Cardiac septum (tissue), 1 donor: Measurements from ENCODE around the gene ACOXL. TPM values are rescaled to one million over a fixed set of nuclear protein-coding genes. Genes with fewer than 3 reads are reported as not detected.
"Not testable (repeated sequence)": the region's sequence is repeated elsewhere in the genome, so short reads cannot be mapped to it uniquely, and the experiment has no call there.

ENCODE experiments used
- DNase-seq: peaks from one replicate; pipeline ENCODE4 v3.0.0-alpha.2; 2020; ENCODE audit warnings: low spot score
- intact Hi-C: fragments of 100-400 bp; cut with DNase I; formaldehyde crosslinking; loops from one replicate; pipeline ENCODE4 v1.14.0; 2022
- total RNA-seq: library from RNA; stranded (reverse); fragmentation: NEBNext Ultra II Directional; extraction: Animal tissue kit (Norgen Biotek cat#: 25700); gene quantifications from one replicate; pipeline ENCODE4 v1.2.1, GENCODE V29; 2021
- donor health status: DM: no; HTN: no; CAD: no.

Gene ACOXL
- total RNA-seq, 1 donor from 2014 or later: not detected

DNA sequence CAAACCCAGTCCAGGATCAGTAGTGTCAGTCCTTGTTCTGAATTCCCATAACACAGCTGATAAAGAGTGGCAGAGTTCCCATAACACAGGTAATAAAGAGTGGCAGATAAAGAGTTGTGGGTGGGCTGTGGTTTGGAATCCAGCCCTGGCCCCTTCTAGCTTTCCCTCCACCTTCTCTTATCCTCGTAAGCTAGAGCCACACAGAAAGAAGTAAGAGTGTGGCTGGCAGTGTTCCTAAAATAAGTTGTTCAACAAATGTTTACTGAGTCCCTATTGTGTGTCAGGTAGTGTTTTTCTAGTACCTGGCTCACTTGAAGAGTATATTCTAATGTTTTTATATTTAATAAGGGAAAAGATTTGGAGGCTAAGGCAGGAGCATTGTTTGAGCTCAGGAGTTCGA is 323.4 kb downstream of the ACOXL start:
- intact Hi-C loops: no loop called here
- DNase-seq: no peak

DNA sequence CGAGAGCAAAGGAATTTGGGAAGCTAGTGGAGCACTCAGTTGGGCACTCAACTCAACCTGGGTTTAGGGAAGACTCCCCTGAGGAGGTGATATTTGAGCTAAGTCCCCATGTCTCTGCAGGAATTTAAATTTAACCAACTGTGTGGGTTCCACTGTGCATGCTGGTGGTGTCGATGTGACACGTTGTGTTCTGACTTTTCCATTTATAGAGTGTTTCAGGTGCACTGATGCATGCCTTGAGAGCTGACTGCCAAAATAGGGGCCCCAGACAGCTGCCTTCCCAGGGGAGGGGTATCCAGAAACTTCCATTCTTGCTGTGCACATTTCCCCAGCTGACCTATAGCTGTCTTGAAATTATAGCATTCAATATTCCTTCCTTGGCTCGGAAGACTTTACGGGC is 324.7 kb downstream of the ACOXL start:
- no peak for DNase-seq
- intact Hi-C loops: no loop called here

DNA sequence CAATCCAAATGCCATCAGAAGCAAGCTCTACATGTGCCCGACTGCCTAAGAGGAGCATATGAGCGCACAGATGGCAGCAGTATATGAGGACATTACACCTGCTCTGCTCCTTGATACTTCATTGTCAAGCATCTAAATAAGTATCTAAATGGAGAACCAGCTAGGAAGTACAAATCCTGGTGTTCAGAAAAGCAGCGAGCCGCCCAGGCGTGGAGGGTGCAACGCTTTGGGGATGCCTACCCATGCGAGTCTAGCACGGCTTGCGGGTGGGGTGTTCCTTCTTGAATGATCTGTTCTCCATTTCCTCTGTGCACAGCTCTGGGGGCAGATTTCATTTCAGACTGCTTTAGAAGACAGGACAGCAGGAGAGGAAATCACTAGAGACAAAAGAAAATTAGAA is 325.3 kb downstream of the ACOXL start:
- no peak for DNase-seq
- intact Hi-C loops: no loop called here

DNA sequence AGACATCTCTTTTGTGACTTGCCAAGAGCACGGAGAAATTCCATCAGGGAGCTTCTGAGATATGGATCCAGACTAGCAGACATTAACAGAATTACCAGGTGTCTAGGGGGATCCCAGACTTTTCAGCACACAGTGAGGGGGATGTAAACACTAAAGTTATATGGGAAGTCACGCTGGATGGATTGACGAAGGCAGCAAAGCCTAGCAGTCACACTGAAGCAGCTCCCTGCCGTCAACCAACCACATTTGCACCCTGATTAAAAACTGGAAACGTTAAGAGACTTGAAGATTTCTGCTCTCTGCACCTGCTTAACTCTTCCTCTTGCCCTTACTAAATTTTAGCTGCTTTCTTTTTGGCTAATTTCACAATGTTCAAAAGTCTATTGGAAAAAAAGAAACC is 325.9 kb downstream of the ACOXL start:
- intact Hi-C loops: no loop called here
- DNase-seq: no peak

DNA sequence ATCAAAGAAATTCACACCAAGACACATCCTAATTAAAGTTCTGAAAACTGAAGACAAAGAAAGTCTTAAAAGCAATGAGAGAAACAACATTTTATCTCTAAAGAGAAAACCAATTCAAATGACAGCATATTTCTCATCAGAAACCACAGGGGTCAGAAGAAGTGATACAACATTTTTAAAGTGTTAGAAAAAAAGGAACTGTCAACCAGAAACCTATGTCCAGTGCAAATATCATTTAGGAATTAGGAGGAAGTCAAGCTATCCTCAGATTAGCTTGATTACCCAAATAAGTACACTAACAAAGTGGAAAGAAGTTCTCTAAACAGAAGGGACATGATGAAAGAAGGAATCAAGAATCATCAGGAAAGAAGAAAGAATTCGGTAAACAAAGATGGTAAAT is 328.8 kb downstream of the ACOXL start:
- DNase-seq: no peak
- intact Hi-C loops: no loop called here

DNA sequence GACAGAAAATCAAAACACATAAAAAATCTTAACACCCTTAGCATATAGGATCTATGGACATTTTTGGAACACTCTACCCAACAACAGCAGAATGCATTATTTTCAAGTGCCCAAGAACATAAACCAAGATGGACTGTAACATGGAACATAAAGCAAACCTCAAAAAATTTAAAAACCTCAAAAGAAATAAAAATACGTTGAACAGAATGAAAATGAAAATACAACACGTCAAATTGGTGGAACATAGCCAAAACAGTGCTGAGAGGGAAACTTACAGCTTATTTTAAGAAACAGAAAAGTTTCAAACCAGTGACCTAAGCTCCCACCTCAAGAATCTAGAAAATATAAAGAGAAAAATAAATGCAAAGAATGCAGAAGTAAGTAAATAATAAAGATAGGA is 330.0 kb downstream of the ACOXL start:
- intact Hi-C loops: no loop called here
- DNase-seq: no peak

DNA sequence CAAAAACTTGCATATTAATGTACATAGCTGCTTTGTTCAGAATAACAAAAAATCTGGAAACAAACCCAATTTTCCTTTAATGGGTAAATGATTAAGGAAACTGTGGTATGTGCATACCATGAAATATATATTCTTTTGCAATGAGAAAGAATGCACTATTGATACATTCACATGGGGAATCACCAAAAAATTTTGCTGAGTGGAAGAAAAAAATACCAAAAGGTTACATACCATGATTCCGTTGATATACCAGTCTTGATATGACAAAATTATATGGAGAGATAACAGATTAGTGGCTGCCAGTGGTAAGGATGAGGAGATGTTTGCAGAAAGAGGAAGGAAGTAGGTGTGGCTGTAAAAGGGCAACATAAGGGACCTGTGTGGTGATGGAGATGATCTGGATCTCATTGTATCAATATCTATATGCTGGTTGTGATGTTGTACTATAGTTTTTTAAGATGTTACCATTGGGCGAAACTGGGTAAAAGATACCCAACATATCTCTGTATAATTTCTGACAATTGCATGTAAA is 333.8 kb downstream of the ACOXL start:
- intact Hi-C loops: no loop called here
- DNase-seq: no peak

DNA sequence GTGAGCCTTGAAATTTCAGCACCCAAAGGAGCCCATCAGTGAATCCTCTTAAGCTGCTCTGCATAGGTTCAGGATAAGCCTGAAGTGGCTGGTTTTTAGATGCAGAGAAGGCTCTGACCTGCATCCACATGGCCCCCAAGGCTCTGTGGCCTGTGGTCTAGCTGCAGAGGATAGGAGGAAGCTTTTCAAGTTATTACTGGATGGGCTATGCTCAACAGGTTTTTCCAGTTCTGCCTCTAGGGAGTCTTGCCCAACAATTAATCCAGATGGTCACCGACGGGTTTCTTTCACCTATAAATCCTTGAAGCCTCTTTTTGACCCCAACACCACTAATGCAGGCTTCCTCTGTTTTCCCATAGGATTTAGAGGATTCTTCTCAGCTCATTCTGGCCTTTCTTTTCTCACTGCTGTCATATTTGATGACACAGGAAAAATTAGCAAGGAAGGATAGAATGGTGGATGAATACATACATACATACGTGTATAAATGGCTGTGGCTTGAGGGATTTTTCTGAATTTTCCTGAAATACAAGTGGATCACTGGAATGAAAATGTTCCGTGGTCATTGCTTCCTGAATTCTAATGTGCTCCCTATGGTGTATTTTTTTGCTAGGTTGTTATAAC is 336.2 kb downstream of the ACOXL start:
- intact Hi-C loops: no loop called here

DNA sequence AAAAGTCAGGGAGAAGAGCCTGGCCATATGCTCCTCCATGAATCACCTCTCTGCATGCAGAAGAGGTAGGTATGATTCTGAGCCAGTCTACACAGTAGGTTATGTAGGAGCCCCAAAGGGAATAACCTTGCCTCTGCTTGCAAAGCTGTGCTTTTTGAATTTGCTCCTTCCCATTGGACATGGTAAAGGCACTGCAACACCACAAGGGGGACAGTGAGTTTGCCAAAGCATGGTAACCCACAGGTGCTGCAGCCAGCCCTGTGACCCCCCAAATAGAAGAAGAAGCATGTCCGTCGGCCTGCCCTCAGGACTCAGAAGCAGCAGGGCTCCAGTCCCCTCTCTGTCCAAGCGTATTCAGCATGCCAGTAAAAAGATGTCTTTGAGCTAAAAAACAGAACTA is 337.3 kb downstream of the ACOXL start:
- no peak for DNase-seq
- intact Hi-C loops: no loop called here

More for the DNA sequence above, 336.2 kb downstream of the ACOXL start:
- DNase-seq: no peak

DNA sequence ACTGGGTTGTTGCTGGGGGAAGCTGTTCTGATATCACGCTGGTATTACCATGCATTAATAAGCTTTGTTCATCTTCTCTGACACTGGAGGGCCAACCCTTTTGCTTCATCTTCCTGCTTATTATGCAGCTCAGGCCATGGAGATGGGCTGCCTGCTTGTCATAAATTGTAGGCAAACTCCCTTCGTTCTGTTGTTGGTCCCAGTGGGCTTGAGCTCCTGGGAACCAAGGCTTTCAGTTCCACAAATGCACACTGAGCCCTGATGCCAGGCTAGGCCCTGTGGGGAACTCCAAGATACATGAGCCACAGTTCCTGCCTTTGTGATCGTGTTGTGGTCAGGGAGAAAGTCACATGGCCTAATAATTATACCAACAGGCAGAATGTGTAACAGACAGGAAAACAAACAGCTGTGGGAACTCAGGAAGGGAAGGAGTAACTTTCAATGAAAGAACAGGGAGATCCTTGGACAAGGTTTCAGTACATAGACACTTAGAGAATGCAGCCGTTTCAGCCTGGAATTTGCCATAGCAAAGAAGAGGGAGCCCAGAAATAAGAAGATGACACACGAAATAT is 339.3 kb downstream of the ACOXL start:
- intact Hi-C loops: no loop called here
- no peak for DNase-seq

DNA sequence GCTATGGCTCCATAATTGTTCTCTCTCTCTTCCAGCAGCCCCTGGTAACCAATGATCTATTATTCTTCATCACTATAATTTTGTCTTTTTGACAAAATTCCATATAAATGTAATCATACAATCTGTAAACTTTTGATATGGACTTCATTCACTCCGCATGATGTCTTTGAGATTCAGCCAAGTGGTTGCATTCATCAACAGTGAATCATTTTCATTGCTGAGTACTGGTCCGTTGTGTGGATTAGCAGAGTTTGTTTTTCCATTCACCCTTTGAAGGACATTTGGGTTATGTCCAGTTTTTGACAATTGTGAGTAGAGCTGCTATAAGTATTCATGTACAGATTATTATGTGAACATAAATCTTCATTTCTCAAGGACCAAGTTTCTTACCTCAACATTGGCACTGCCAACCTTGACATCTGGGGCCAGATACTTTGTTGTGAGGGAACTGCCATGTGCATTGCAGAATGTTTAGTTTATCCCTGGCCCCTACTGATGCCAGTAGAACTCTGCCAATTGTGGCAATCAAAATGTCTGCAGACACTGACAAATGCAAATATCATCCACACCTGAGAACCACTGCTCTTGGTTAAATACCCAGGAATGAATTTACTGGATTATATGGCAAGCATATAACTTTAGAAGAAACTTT is 340.0 kb downstream of the ACOXL start:
- no peak for DNase-seq
- intact Hi-C loops: no loop called here

DNA sequence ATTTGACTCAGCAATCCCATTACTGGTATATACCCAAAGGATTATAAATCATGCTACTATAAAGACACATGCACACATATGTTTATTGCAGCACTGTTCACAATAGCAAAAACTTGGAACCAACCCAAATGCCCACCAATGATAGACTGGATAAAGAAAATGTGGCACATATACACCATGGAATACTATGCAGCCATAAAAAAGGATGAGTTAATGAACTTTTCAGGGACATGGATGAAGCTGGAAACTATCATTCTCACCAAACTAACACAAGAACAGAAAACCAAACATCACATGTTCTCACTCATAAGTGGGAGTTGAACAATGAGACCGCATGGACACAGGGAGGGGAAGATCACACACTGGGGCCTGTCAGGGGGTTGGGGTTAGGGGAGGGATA is 350.3 kb downstream of the ACOXL start:
- intact Hi-C loops: not testable (repeated sequence)

DNA sequence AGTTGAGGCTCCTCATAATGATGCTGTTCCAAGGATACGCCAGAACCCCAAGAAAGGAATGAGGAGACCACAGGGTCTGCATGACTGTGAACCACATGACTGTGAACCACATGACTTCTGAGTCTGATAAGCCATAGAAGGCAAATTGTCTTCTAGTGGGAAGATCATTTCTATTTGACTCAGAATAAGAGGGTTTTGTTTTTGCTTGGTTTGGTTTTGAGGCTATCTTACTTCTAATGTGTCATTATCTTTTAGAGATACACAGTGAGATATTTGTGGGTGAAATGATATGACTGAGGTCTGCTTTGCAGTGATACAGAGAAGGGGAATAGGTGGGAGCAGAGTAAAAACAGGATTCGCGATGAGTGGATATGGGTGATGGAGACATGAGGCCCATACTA is 359.4 kb downstream of the ACOXL start:
- intact Hi-C loops: no loop called here
- no peak for DNase-seq

More for the DNA sequence above, 350.3 kb downstream of the ACOXL start:
- DNase-seq: not testable (repeated sequence)

DNA sequence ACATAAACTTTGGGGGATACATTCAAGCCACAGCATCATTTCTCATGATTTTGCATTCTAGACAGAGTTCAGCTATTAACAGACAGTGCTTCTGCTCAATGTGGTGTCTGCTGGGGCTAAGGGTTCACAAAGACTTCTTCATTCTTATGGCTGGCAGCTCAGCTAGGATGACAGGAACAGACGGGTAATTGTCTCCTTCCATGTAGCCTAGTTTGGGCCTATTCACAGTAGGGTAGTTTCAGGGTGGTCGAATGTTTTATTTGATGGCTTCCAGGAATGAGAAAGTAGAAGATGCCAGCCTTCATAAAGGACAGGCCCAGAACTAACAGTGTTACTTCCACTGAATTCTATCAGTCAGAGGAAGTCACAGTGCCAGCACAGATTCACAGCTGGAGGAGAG is 362.3 kb downstream of the ACOXL start:
- no peak for DNase-seq
- intact Hi-C loops: no loop called here

DNA sequence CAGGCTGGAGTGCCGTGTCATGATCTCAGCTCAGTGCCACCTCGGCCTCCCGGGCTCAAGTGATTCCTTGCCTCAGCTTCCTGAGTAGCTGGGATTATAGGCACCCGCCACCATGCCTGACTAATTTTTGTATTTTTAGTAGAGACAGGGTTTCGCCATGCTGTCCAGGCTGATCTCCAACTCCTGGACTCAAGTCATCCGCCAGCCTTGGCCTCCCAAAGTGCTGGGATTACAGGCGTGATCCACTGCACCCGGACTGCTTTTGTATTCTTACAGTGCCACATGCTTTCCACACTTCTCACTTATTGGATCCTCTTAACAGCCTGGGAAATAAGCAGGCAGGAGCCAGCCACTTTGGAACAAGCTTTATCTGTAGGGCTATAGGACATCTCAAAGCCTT is 363.1 kb downstream of the ACOXL start:
- no peak for DNase-seq
- intact Hi-C loops: no loop called here

DNA sequence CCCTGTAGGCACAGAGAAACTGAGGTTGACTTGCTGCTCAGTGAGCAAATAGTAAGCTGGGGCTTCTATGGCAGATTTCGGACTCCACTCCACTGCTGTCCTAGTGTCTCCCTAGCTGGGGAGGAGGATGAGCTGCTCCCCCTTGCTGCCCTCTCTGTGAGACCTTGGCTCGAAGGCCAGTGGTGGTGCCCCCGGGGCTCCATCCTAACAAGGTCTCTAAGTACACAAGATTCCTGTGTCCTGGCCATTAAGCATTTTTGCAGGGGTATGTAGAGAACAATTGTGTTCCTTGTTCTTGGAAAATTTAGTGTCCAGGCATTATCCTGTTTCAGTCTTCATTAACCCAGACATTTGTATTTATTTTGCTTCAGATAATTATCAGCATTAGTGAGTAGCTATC is 367.0 kb downstream of the ACOXL start:
- no peak for DNase-seq
- intact Hi-C loops: no loop called here

DNA sequence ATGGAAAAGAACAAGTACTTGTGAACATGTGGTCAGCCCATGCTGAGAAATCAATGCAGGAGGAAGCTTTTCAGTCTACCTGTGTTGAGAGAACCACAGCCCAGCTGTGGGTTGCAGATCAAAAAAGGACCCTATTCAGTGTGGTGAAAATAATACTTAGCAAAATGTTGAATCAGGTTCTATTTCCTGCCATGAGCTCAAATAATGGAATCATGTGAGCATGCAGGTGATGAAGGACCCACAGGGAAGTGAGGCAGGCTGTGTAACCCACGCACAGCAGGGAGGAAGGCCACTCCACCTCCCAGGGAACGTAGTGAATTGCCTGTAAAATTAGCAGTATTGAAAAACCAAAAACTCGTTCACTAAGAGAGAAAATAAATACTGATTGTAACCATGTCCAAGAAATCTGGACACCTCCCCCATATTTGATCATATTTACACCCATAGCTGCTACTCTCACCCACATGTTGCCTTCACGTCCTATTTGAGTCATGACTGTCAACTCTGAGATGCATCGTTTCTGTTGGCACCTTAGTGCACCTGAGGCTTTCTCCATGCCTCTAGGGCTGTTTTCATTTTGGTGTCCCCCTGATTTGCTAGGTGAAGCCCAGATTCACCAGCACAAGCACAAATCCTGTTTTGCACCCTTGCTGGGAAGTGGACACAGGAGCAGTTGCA is 367.9 kb downstream of the ACOXL start:
- DNase-seq: no peak
- intact Hi-C loops: no loop called here

DNA sequence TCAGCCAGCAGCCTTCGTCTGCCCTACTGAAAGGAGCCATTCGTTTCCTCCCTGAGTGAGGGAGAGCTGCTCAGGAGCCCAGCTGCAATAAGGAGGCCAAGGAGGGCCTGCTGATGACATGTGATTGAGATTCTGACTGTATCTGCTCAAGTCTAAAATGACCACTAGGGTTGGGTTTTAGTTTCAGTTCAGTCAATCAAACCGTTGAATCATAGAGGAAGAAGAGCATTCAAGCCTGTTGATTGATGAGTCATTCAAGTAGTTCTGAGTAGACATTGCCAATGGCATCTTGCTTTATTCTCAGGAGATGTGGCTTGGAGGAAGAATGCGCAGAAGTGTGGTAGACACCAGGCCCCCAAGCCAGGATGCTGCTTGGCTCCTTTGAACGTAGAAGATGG is 368.4 kb downstream of the ACOXL start:
- no peak for DNase-seq
- intact Hi-C loops: no loop called here

DNA sequence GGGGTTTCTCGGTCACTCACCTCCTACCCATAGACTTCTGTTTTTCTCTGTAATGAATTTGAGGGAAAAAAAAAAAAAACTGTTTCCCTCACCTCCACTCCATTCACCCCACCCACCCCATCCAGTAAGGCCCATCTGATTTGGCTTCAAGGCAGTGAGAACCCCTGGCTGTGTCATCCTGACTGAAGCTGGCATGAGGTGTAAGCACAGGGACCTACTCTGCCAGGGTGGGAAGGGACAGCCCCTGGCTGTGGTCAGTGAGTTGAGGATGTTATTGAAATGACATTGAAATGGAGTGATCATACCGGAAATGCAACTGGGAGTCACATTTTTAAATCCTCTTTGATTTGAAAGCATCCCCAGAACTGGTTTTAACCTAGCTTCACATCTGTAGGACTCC is 369.2 kb downstream of the ACOXL start:
- DNase-seq: no peak

DNA sequence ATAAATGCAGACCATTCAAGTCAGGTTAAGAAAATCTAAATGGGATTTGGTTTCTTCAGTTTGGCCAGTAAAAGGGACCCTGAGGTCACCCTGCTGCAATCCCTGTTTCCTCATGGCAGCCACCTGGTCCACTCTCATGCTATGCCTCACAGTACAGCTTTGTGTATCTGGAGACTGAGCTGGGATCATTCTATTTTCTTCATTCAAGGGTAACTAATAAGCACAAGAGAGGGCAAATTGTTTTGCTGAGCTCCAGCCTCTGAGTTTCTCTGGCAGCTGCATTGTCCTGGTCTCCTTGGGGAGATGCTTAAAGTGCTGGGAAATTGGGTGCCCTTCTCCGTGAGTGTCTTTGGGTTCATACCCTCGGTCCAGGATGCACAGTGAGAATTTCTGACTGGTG is 369.8 kb downstream of the ACOXL start:
- intact Hi-C loops: no loop called here
- DNase-seq: no peak

More for the DNA sequence above, 369.2 kb downstream of the ACOXL start:
- intact Hi-C loops: no loop called here

DNA sequence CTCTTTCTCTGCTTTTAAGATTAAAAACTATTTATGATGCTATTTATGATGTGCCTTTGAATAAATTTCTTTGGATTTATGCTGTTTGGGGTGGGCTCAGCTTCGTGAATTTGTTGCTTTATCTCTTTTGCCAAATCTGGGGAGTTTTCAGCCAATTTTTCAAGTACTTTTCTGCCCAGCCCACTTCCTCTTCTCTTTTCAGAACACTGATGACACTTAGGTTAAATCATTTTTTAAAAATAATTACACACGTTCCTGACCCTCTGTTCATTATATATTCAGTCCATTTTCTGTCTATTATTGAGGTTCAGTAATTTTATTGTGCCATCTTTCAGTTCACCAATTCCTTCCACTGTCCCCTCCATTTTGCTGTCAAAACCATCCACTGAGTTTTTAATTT is 373.6 kb downstream of the ACOXL start:
- no peak for DNase-seq
- intact Hi-C loops: no loop called here
